Neural cell (in vitro differentiated cells): ENCODE measurements around the gene TADA2A.

ENCODE experiments used
- EZH2 ChIP-seq: fragments of 200-600, 300-800 bp; shearing (Covaris generic), sonication (generic); IDR thresholded peaks from 2 replicates; pipeline ENCODE4 v1.6.1; 2014; ENCODE audit warnings: antibody characterized with exemption, low read length, borderline replicate concordance, mild to moderate bottlenecking; ENCODE audit not compliant: insufficient read depth, poor library complexity, severe bottlenecking
- POLR2AphosphoS5 ChIP-seq: IDR thresholded peaks from 2 replicates; pipeline ENCODE4 v1.6.1; 2012
- TAF1 ChIP-seq: IDR thresholded peaks from 2 replicates; pipeline ENCODE4 v1.6.1; 2012; ENCODE audit warnings: low read depth
- TF ChIP-seq, protein P1 (sequence below): fragments of 450-650 bp; IDR thresholded peaks from 2 replicates; pipeline ENCODE4 v1.5.1; 2014; ENCODE audit warnings: antibody characterized with exemption, mild to moderate bottlenecking, moderate library complexity; ENCODE audit not compliant: poor library complexity, severe bottlenecking

DNA sequence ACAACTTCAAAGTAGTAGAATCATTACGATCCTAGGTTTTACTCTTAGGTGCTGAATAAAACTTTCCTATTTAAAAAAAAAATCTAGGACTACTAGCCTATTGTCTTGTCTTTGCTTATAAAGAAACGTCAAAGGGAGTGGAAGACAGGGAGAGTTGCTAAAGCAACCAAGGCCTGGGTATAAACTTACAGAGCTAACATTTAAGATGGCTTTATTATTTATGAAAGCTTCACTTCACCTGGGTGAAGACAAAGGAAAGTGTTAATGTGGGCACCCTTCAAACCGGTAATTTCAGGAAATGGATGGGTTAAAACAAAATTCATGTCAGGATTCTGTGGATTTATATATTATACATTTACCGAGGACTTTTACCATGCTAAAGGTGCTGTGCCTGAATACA, 85.5 kb downstream of the TADA2A start:
- TF ChIP-seq, protein P1, sequence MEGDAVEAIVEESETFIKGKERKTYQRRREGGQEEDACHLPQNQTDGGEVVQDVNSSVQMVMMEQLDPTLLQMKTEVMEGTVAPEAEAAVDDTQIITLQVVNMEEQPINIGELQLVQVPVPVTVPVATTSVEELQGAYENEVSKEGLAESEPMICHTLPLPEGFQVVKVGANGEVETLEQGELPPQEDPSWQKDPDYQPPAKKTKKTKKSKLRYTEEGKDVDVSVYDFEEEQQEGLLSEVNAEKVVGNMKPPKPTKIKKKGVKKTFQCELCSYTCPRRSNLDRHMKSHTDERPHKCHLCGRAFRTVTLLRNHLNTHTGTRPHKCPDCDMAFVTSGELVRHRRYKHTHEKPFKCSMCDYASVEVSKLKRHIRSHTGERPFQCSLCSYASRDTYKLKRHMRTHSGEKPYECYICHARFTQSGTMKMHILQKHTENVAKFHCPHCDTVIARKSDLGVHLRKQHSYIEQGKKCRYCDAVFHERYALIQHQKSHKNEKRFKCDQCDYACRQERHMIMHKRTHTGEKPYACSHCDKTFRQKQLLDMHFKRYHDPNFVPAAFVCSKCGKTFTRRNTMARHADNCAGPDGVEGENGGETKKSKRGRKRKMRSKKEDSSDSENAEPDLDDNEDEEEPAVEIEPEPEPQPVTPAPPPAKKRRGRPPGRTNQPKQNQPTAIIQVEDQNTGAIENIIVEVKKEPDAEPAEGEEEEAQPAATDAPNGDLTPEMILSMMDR: no peak
- TF ChIP-seq POLR2AphosphoS5 (no peak), EZH2 (no peak), TAF1 (no peak)
